HG03196 (cell line): ENCODE measurements around the gene OXLD1.

ENCODE experiments used
- ATAC-seq: cut with Tn5 transposase; IDR thresholded peaks from one replicate; pipeline ENCODE4 v1.9.1; 2021; ENCODE audit not compliant: unreplicated experiment

OXLD1 gene

DNA sequence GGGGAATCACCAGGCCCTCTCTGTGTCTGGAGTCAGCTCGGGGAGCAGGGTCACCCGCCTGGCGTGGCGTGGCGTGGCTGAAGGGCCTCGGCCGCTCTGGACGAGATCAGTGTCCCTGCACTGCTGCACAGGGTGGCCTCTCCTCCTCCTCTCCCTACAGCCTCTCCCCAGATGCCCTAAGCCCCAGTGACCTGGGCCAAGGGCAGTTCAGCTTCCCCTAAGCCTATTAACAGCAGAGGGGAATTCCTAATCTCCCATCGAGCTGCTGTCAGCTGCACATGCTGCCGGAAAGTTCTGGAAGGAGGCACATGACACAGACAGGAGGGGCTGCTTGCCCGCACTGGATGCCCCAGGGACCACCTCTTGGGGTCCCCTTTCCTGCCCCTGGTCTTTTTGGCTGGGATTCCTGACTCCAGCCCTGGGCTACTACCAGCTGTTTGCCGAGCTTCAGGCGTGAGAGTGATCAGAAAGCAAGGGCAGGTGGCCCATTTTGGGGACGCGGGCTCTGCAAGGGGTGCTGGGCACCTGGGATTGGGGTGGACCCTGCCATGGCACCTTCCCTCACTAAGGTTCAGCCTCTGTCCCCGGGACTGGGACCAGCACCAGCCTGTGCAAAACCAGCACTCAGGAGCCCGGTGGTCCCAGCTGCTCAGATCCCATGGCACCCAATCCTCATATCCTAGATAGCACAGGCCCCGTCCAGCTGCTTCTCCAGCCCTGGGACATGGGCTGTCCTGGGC lies 10.9 kb downstream of the OXLD1 start:
- ATAC-seq = no peak

- ATAC-seq = no peak
Measured at GRCh38 chr17:81652906-81653771, 13.3 kb downstream of the OXLD1 start.

- ATAC-seq = no peak
Measured at GRCh38 chr17:81651692-81652091, 14.7 kb downstream of the OXLD1 start.

DNA sequence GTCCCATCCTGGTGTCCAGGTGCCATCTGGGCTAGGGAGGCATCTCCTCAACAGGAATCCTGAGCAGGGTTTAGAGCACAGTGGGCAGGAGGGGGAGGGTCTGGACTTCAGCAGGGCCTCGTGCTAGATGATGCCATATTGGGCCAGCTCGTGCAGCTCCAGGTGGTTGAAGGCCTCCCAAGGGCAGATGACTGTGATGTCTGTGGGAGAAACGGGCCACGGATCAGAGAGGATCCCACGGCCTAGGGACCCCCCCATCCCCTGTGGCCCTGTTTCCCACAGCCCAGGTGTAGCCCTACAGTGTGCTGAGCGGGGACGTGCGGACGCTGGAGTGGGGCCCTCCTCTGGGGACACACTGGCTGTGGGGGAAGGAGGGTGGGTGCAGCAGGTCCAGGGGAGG lies 15.5 kb downstream of the OXLD1 start:
- no peak for ATAC-seq

DNA sequence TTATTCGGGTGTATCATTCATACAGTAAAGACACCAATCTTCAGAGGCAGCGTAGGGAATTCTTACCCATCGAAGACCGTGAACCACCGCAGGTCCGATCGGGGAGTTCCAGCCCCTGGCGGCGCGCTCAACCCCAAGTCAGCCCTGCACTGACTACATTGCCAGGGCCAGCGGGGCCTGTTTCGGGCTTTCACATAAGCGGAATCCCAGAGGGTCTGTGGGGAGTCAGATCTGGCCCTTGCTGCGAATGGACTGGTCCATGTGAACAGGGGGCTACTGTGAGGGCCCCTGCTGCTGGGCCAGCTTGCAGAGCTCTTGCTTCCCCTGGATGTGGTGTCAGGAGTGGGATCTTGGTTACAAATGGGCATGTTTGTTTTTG lies 17.7 kb downstream of the OXLD1 start:
- ATAC-seq = no peak

GRCh38 chr17:81648013-81648706 lies 18.2 kb downstream of the OXLD1 start:
- ATAC-seq = no peak

GRCh38 chr17:81647640-81648012 lies 18.8 kb downstream of the OXLD1 start:
- no peak for ATAC-seq

GRCh38 chr17:81646869-81647600 lies 19.4 kb downstream of the OXLD1 start:
- ATAC-seq = no peak

GRCh38 chr17:81644976-81645952 lies 21.1 kb downstream of the OXLD1 start:
- no peak for ATAC-seq

GRCh38 chr17:81644496-81644895 lies 21.9 kb downstream of the OXLD1 start:
- no peak for ATAC-seq

DNA sequence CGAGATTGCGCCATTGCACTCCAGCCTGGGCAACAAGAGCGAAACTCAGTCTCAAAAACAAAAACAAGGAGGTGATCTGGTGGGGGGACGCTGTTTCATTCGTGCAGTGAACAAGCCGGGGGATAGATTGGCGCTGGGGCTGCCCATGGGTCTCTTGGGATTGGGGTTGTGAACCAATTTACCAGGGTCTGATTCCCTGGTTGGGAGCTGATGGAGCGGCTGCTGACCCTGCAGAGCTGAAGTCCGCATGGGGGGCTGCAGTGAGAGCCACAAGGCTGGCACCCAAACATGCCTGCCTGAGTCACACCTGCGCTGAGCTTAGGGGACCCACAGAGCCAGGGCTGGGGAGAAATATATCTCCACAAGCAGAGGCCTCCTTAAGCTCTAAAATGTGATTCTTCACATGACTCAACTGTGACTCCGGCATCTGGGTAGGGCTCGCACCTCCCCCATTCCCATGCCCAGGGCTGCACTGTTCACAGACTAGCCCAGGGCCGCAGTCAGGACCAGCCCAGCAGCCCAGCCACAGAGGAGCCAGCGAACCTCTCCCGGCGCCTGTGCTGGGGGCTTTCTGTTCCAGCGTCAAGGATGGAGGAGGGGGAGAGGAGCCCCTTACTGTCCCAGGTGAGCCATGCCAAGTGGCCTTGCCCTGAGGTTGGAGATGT lies 24.4 kb downstream of the OXLD1 start:
- ATAC-seq = no peak

- no peak for ATAC-seq
Measured at GRCh38 chr17:81640011-81640410, 26.4 kb downstream of the OXLD1 start.

- ATAC-seq = no peak
Measured at GRCh38 chr17:81638683-81639082, 27.7 kb downstream of the OXLD1 start.

DNA sequence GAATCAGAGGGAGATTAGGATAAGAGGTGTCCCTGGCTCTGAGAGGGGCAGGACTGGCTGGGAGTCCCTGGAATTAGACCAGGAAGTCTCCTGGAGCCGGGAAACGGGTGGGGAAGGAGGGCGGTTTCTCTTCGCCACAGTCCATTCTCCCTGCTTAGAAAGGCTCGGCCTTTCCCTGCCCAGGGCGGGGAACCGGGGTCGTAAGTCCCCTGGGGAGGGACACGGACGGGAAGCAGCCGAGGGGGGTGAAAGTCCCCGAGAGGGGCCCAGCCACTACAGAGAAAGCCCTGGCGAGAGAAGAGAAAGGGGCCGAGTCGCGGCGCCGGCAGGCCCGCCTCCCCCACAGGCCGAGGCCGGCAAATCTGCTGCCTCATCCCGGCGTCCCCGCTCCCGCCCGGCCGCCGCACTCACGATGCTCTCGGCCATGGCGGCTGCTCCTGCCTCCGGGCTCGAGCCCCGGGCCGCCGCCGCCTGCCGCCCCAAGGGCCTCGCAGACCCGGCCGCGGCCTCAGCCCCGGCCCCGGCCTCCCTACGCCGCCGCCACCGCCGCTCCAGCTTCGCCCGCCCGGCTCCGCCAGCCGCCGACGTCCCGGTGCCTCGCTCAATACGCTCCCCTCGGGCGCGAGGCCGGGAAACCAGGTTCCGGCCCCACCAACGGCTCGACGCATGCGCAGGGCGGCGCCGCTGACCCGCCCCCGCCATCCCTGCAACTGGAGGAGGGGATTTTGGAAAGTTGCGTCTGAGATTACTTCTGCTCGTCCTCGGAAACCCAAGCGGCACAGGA lies 29.7 kb downstream of the OXLD1 start, which contains the start of the genes NPLOC4 and TSPAN10:
NPLOC4 (minus strand) TSS at position 608 of the 784 bp plus-strand sequence; CDS start at position 426, 182 bp downstream.
TSPAN10 (plus strand) TSS at position 692 of the 784 bp plus-strand sequence. CDS start 5,217 bp downstream, outside the sequence.
- peak; percentile 92 for ATAC-seq

GRCh38 chr17:81635973-81636504 lies 30.4 kb downstream of the OXLD1 start:
- peak; percentile 8 for ATAC-seq

- no peak for ATAC-seq
Measured at GRCh38 chr17:81635431-81635830, 31.0 kb downstream of the OXLD1 start.

- ATAC-seq = no peak
Measured at GRCh38 chr17:81631482-81631881, 34.9 kb downstream of the OXLD1 start.

DNA sequence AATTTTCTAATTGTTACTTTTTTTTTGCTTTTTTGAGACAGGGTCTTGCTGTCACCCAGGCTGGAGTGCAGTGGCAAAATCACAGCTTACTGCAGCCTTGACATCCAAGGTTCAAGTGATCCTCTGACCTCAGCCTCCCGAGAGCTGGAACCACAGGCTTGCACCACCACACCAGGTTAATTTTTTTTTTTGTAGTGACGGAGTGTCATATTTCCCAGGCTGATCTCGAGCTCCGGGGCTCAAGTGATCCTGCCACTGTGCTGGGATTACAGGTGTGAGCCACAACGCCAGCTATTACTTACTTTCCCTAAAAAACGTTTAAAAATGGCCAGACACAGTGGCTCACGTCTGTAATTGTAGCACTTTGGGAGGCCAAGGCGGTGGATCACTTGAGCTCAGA lies 36.1 kb downstream of the OXLD1 start:
- no peak for ATAC-seq
